Measurements from ENCODE around the gene RRP1B. TPM values are rescaled to one million over a fixed set of nuclear protein-coding genes. Genes with fewer than 3 reads are reported as not detected.

The RRP1B gene
- total and polyA plus RNA-seq, 9 of the 15 experiments (the other 6 are each of a cell fraction or from before 2014, with no cell fraction given): 6.8 to 66.6 (median 41.9) TPM

GRCh38 chr21:43646550-43647260, 12.7 kb upstream of the RRP1B start (continued):
- TF ChIP-seq, protein P1, sequence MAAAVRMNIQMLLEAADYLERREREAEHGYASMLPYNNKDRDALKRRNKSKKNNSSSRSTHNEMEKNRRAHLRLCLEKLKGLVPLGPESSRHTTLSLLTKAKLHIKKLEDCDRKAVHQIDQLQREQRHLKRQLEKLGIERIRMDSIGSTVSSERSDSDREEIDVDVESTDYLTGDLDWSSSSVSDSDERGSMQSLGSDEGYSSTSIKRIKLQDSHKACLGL (CRISPR knock-in tag; IDR thresholded peaks at IDR 0.05; ENCODE audit: borderline replicate concordance, poor library complexity, severe bottlenecking): no peak
- no peak for TF ChIP-seq ZC3H4 (CRISPR knock-in tag; IDR thresholded peaks at IDR 0.05; ENCODE audit: borderline replicate concordance)
- no peak for TF ChIP-seq NELFE (IDR thresholded peaks at IDR 0.05; ENCODE audit: insufficient read depth, insufficient read length)
- no peak for TF ChIP-seq ZNF41 (CRISPR knock-in tag; conservative IDR thresholded peaks at IDR 0.05)
- TF ChIP-seq KLF13 (tag; IDR thresholded peaks at IDR 0.05; ENCODE audit: borderline replicate concordance, low read depth): 0 out of 2 replicates have a peak, but pooled peaks have one; percentile 38
- no peak for TF ChIP-seq SMARCA5 (IDR thresholded peaks at IDR 0.05)
- no peak for TF ChIP-seq ZNF436 (CRISPR knock-in tag; IDR thresholded peaks at IDR 0.05)
- no peak for TF ChIP-seq RBBP5 (IDR thresholded peaks at IDR 0.05; ENCODE audit: borderline replicate concordance, insufficient read depth, low read length, poor library complexity, severe bottlenecking)
- TF ChIP-seq, protein P2, sequence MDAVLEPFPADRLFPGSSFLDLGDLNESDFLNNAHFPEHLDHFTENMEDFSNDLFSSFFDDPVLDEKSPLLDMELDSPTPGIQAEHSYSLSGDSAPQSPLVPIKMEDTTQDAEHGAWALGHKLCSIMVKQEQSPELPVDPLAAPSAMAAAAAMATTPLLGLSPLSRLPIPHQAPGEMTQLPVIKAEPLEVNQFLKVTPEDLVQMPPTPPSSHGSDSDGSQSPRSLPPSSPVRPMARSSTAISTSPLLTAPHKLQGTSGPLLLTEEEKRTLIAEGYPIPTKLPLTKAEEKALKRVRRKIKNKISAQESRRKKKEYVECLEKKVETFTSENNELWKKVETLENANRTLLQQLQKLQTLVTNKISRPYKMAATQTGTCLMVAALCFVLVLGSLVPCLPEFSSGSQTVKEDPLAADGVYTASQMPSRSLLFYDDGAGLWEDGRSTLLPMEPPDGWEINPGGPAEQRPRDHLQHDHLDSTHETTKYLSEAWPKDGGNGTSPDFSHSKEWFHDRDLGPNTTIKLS (IDR thresholded peaks at IDR 0.05; ENCODE audit: borderline replicate concordance, low read depth): no peak
- no peak for TF ChIP-seq OTX1 (CRISPR knock-in tag; IDR thresholded peaks at IDR 0.05)
- TF ChIP-seq, protein P3, sequence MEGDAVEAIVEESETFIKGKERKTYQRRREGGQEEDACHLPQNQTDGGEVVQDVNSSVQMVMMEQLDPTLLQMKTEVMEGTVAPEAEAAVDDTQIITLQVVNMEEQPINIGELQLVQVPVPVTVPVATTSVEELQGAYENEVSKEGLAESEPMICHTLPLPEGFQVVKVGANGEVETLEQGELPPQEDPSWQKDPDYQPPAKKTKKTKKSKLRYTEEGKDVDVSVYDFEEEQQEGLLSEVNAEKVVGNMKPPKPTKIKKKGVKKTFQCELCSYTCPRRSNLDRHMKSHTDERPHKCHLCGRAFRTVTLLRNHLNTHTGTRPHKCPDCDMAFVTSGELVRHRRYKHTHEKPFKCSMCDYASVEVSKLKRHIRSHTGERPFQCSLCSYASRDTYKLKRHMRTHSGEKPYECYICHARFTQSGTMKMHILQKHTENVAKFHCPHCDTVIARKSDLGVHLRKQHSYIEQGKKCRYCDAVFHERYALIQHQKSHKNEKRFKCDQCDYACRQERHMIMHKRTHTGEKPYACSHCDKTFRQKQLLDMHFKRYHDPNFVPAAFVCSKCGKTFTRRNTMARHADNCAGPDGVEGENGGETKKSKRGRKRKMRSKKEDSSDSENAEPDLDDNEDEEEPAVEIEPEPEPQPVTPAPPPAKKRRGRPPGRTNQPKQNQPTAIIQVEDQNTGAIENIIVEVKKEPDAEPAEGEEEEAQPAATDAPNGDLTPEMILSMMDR (IDR thresholded peaks at IDR 0.05 in 2 of 3, conservative IDR thresholded peaks at IDR 0.05 in 1 of 3; ENCODE audit: insufficient read depth in 2 of 3, low read depth in 1 of 3, low read length in 3 of 3): peak; percentile 97 to 100 (median 99)
- no peak for TF ChIP-seq SREBF1 (IDR thresholded peaks at IDR 0.05; ENCODE audit: borderline replicate concordance, low read depth, low read length)
- no peak for TF ChIP-seq TAF1 (IDR thresholded peaks at IDR 0.05; ENCODE audit: control insufficient read depth, extremely low read depth, insufficient read depth, low read length, severe bottlenecking)
- no peak for TF ChIP-seq CBFA2T2 (conservative IDR thresholded peaks at IDR 0.05)

Measured in K562 (cell line).